Measurements from ENCODE around the gene TENT5C.

Gene TENT5C

GRCh38 chr1:117659550-117660270, 53.9 kb downstream of the TENT5C start:
- DNase-seq (ENCODE audit: low read depth): no peak
- H3K4me3 ChIP-seq (ENCODE audit: low read length): no peak overlapping the region
- no peak for TF ChIP-seq CTCF (conservative IDR thresholded peaks at IDR 0.05; ENCODE audit: low read length)

GRCh38 chr1:117660271-117660965, 54.6 kb downstream of the TENT5C start:
- no peak for DNase-seq (ENCODE audit: low read depth)
- no peak overlapping the region for H3K4me3 ChIP-seq (ENCODE audit: low read length)
- no peak for TF ChIP-seq CTCF (conservative IDR thresholded peaks at IDR 0.05; ENCODE audit: low read length)

GRCh38 chr1:117661027-117661426, 55.2 kb downstream of the TENT5C start:
- no peak for TF ChIP-seq CTCF (conservative IDR thresholded peaks at IDR 0.05; ENCODE audit: low read length)
- DNase-seq (ENCODE audit: low read depth): no peak
- no peak overlapping the region for H3K4me3 ChIP-seq (ENCODE audit: low read length)

DNA sequence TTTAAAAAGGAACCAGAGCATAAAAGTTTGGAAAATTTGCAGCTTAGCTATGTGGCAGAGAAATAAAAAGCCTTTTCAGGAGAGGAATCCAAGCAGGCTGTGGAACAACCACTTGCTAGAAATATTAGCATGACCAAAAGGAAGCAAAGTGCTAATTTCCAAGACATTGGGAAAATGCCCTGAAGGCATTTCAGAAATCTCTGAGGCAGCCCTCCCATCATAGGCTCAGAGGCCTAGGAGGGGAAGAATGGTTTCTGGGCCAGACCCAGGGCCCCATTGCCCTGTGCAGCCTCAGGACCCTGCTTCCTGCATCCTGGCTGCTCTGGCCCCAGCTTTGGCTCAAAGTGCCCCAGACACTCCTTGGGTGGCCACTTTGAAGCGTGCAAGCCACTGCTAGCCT, 56.8 kb downstream of the TENT5C start:
- no peak overlapping the region for H3K4me3 ChIP-seq (ENCODE audit: low read length)
- no peak for TF ChIP-seq CTCF (conservative IDR thresholded peaks at IDR 0.05; ENCODE audit: low read length)
- DNase-seq (ENCODE audit: low read depth): no peak

GRCh38 chr1:117663156-117663902, 57.5 kb downstream of the TENT5C start:
- no peak overlapping the region for H3K4me3 ChIP-seq (ENCODE audit: low read length)
- no peak for DNase-seq (ENCODE audit: low read depth)
- TF ChIP-seq CTCF (conservative IDR thresholded peaks at IDR 0.05; ENCODE audit: low read length): no peak

- no peak for TF ChIP-seq CTCF (conservative IDR thresholded peaks at IDR 0.05; ENCODE audit: low read length)
- DNase-seq (ENCODE audit: low read depth): no peak
- H3K4me3 ChIP-seq (ENCODE audit: low read length): no peak overlapping the region
Observed at GRCh38 chr1:117664314-117664713, 58.5 kb downstream of the TENT5C start.

Data from AG10803 (cell line).